K562 (cell line): ENCODE measurements around the gene ZNF655. TPM values are rescaled to one million over a fixed set of nuclear protein-coding genes. Genes with fewer than 3 reads are reported as not detected.

ENCODE experiments used
- ATAC-seq: fragments of 200-7000 bp; cut with Tn5 transposase; 3 replicates; pipeline ENCODE4 v1.9.1; 2020; ENCODE audit warnings: moderate library complexity
- BruUV-seq: library from RNA; stranded (reverse); fragments of 400-500 nt; replicated peaks from 2 replicates; lab custom pipeline; 2021; lab: Mats Ljungman, UMichigan
- CTCF ChIA-PET: fragments of 300-600 bp; formaldehyde crosslinking; extraction: SDS; loops from one replicate; lab custom pipeline; 2021; ENCODE audit warnings: low intra/inter-chr PET ratio; lab: Yijun Ruan, JAX
- POLR2A ChIA-PET: fragments of 300-600, 350-650 bp; sonication (Branson Sonifier 250); formaldehyde crosslinking; extraction: SDS; loops from one replicate; lab custom pipeline; 2021; ENCODE audit warnings: antibody characterized with exemption, inconsistent platforms; lab: Yijun Ruan, JAX
- DNase-seq, 4 experiments: peaks; one replicate each; pipeline versions ENCODE4 v3.0.0 to v3.0.0-alpha.2; 2011 to 2018; ENCODE audit warnings: low spot score in 3 of 4, mixed read lengths in 3 of 4; ENCODE audit errors: extremely low read depth in 1 of 4
- FAIRE-seq: peaks from 2 replicates; lab custom pipeline; 2011; peaks lifted over from hg19 to GRCh38; lab: Jason Lieb, UNC
- H2AFZ ChIP-seq: 2 replicates; pipeline ENCODE4 v1.6.0; 2011; ENCODE audit warnings: low read depth, low read length, control low read depth, inconsistent platforms
- H3K27ac ChIP-seq: fragments of 200-600 bp; 3 replicates; pipeline ENCODE4 v1.8.0; 2011; ENCODE audit warnings: low read depth, mild to moderate bottlenecking, control low read depth, inconsistent platforms, low read length, moderate library complexity, mixed read lengths; ENCODE audit errors: extremely low read depth
- H3K27me3 ChIP-seq, 2 experiments: fragments of 300-600 bp in 1 of 2; 2 replicates in 1 of 2; 3 replicates in 1 of 2; pipeline versions ENCODE4 v1.6.0 to v1.8.0; 2011; ENCODE audit warnings: inconsistent platforms in 2 of 2, low read length in 2 of 2, mild to moderate bottlenecking in 1 of 2, mixed read lengths in 1 of 2, moderate library complexity in 1 of 2; ENCODE audit not compliant: control insufficient read depth in 2 of 2, insufficient read depth in 2 of 2
- H3K36me3 ChIP-seq: fragments of 300-600 bp; 3 replicates; pipeline ENCODE4 v1.8.0; 2011; ENCODE audit warnings: mild to moderate bottlenecking, low read length, inconsistent platforms; ENCODE audit not compliant: control insufficient read depth, insufficient read depth
- H3K4me1 ChIP-seq, 2 experiments: fragments of 200-600 bp in 1 of 2; replicated peaks in 1 of 2; 2 replicates in 1 of 2; 3 replicates in 1 of 2; pipeline versions ENCODE4 v1.5.1 to v1.8.0; 2011; ENCODE audit warnings: inconsistent platforms in 2 of 2, low read length in 2 of 2, mild to moderate bottlenecking in 1 of 2, mixed read lengths in 1 of 2, moderate library complexity in 1 of 2; ENCODE audit not compliant: control insufficient read depth in 2 of 2, insufficient read depth in 2 of 2
- H3K4me2 ChIP-seq: 2 replicates; pipeline ENCODE4 v1.6.1; 2011; ENCODE audit warnings: low read length, control low read depth, inconsistent platforms, mixed read lengths; ENCODE audit not compliant: insufficient read depth
- H3K4me3 ChIP-seq: fragments of 200-600 bp; sonication (generic), shearing (Covaris generic); 2 replicates; pipeline ENCODE4 v1.5.1; 2016; ENCODE audit warnings: control low read depth, inconsistent platforms
- H3K79me2 ChIP-seq: fragments of 200-600 bp; 3 replicates; pipeline ENCODE4 v1.8.0; 2011; ENCODE audit warnings: low read length, inconsistent platforms; ENCODE audit not compliant: control insufficient read depth, insufficient read depth
- H3K9ac ChIP-seq, 2 experiments: 2 replicates each; pipeline versions ENCODE4 v1.6.0 to v1.6.1; 2011; ENCODE audit warnings: low read depth in 2 of 2, low read length in 2 of 2, control low read depth in 1 of 2, inconsistent platforms in 1 of 2, mild to moderate bottlenecking in 1 of 2, mixed read lengths in 1 of 2; ENCODE audit not compliant: insufficient read depth in 1 of 2
- H3K9me1 ChIP-seq: one replicate; pipeline ENCODE4 v1.6.0; 2011; ENCODE audit warnings: inconsistent platforms, mild to moderate bottlenecking, low read length, moderate library complexity; ENCODE audit not compliant: control insufficient read depth, insufficient read depth
- H3K9me3 ChIP-seq: replicated peaks from 2 replicates; pipeline ENCODE4 v1.5.1; 2011; ENCODE audit warnings: low read depth, low read length, inconsistent platforms; ENCODE audit not compliant: control insufficient read depth, insufficient read depth
- H4K20me1 ChIP-seq: replicated peaks from 2 replicates; pipeline ENCODE4 v1.6.1; 2011; ENCODE audit warnings: low read length, inconsistent platforms, mixed read lengths; ENCODE audit not compliant: control insufficient read depth, insufficient read depth
- NFIC ChIP-seq: fragments of 450-650 bp; IDR thresholded peaks from 2 replicates; pipeline ENCODE4 v1.6.1; 2017; ENCODE audit warnings: mild to moderate bottlenecking, inconsistent platforms
- SIN3A ChIP-seq, 2 experiments: fragments of 150-350 bp in 1 of 2; IDR thresholded peaks; 2 replicates each; pipeline ENCODE4 v1.6.1; 2011 to 2016; ENCODE audit warnings: borderline replicate concordance in 2 of 2, low read depth in 2 of 2, low read length in 2 of 2, mild to moderate bottlenecking in 2 of 2, moderate library complexity in 2 of 2; ENCODE audit not compliant: control insufficient read depth in 1 of 2
- WGBS: fragments of 100-300 bp; shearing (Covaris generic); methylation state at CpG from one replicate; pipeline ENCODE4 v1.1.6; 2016; ENCODE audit warnings: low coverage, mixed read lengths; ENCODE audit not compliant: insufficient coverage; ENCODE audit errors: missing lambda C conversion rate; 5-methylcytosine and 5-hydroxymethylcytosine counted together
- in situ Hi-C: fragments of 300-500 bp; cut with MboI; formaldehyde crosslinking; loops from 4 replicates; pipeline ENCODE4 v1.15.0; 2018; ENCODE audit warnings: inconsistent platforms, mixed read lengths
- intact Hi-C: fragments of 100-400 bp; cut with micrococcal nuclease; formaldehyde crosslinking; loops from 2 replicates; pipeline ENCODE4 v1.14.2; 2022
- polyA plus RNA-seq, 8 experiments: library from polyadenylated mRNA; depleted of rRNA in 4 of 8; stranded (reverse) in 5 of 8; unstranded in 3 of 8; fragments of >200 nt; fragmentation: Nextera tagmentation in 2 of 8; fragmentation: Illumina TruSeq in 1 of 8; extraction: Ambion mirVana in 2 of 8; extraction: Trizol in 1 of 8; gene quantifications; 2 replicates each; pipeline versions ENCODE4 v1.2.1 to v1.2.3, GENCODE V29; 2011 to 2014; ENCODE audit warnings: inconsistent platforms in 1 of 8, missing spikeins in 1 of 8
- total RNA-seq, 7 experiments: library from RNA; depleted of rRNA in 6 of 7; stranded (reverse); fragments of >200 nt in 6 of 7; fragmentation: Illumina TruSeq in 2 of 7; extraction: Trizol in 2 of 7; gene quantifications; 2 replicates each; pipeline versions ENCODE4 v1.2.1 to v1.2.3, GENCODE V29; 2011 to 2021; ENCODE audit warnings: low replicate concordance in 1 of 7
- TF ChIP-seq, protein P1 (sequence below), 2 experiments: fragments of 450-650 bp; IDR thresholded peaks; 2 replicates each; pipeline ENCODE4 v1.6.1; 2018; ENCODE audit warnings: mild to moderate bottlenecking in 2 of 2, low read depth in 1 of 2; ENCODE audit not compliant: partially characterized antibody in 2 of 2
- TF ChIP-seq, protein P2 (sequence below): sonication (generic); formaldehyde crosslinking; IDR thresholded peaks from 2 replicates; pipeline ENCODE4 v1.8.0; 2022; ENCODE audit warnings: missing genetic modification reagents, mild to moderate bottlenecking, borderline replicate concordance
- TF ChIP-seq, protein P3 (sequence below): sonication (generic); formaldehyde crosslinking; IDR thresholded peaks from 2 replicates; pipeline ENCODE4 v1.8.0; 2023; ENCODE audit warnings: missing genetic modification reagents, mild to moderate bottlenecking, borderline replicate concordance

ZNF655 gene
- total and polyA plus RNA-seq, 9 of the 15 experiments (the other 6 are each of a cell fraction or from before 2014, with no cell fraction given) = 25.7 to 130 (median 95.2) TPM

DNA sequence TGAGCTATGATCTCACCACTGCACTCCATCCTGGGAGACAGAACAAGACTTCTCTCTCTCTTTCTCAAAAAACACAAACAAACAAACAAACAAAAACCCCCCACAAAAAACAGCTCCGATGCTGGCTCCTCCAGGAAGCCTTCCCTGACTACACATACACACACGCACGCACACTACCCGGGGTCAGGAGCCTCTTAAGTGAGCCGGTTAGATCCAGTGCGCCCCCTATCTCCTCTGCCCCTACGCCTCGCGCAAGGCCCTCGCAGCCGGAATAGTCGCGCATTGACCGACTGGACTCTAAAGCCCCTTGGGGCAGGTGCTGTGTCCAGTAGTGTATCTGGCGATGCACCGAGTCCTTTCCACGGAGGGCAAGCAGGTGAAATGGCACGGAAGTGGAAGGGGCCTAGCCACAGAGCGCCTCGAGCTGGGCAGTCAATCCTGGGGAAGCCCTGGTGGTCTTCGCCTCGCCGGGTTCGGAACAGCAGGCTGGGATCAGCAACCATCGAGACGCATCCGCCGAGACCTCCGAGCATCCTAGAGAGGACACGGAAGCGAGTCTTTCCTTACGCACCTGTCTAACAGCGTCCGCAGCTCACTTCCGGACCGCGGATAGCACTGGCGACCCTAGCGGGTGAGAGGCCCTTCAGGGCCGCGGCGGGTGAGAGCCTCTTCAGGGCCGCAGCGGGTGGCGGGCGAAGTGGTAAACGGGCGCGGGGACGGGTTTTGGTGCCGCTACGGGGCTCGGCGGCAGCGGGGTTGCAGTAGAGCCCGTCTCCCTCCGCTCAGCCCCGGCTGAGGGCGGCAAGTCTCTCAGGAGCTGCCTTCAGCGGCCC is 58.1 kb downstream of the ZNF655 start, which contains the start of gene ZSCAN25 (continued):
- TF ChIP-seq SIN3A (IDR thresholded peaks at IDR 0.05; ENCODE audit: borderline replicate concordance in 2 of 2, control insufficient read depth in 1 of 2, low read depth in 2 of 2, low read length in 2 of 2) = peak; percentile 71 to 93; a peak in 3 of 4 replicates
- TF ChIP-seq, all 486 proteins: peak for 253

DNA sequence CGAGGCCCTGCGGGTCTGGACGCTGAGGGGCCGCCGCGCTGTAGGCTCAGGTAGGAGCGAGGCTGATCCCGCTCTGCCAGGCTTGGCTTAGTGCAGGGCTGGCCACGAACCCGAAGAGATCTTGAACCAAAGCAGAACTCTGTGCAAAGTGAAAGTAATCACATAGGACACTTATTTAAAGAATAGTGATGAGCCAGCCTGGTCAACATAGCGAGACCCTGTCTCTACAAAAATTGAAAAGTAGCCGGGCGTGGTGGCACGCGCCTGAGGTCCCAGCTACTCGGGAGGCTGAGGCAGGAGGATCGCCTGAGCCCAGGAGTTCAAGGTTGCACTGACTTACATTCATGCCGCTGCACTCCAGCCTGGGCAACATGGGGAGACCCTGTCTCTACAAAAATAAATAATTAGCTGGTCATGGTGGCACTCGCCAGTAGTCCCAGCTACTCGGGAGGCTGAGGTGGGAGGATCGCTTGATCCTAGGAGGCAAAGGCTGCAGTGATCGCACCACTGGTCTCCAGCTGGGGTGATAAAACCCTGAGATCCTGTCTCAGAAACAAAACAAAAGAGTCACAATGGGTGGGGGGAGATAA is 58.8 kb downstream of the ZNF655 start:
- intact Hi-C loops = loop anchor here (2.0 kb wide), 2 partner anchors 58 to 110 kb away; partner anchors contain the start of gene ZNF655
- H3K4me2 ChIP-seq = peak overlapping the region; percentile 98
- in situ Hi-C loops = no loop called here
- TSS peak; percentile 55 for BruUV-seq
- H3K9me3 ChIP-seq = peaks cover 3% of the 10 kb centered on the region; the same call in 1 of the 2 replicates
- ChIA-PET CTCF (interaction anchor here (0.6 kb wide), 1 partner anchor 374 kb away, joined by 3 read pairs; no protein-coding TSS in a partner anchor), POLR2A (interaction anchor here (0.6 to 3.5 kb wide), 10 partner anchors 8 to 624 kb away, joined by 3 to 29 read pairs (median 4); partner anchors contain the start of genes TRIM4, ZKSCAN5 and ZNF655)
- H3K4me1 ChIP-seq = peaks cover 9 to 20% of the 10 kb centered on the region in 2 experiments; a peak in 4 of 5 replicates
- H3K4me3 ChIP-seq = peak overlapping the region; percentile 84
- FAIRE-seq (no peak), DNase-seq (peak in 1 of 4 experiments; percentile 27), ATAC-seq (peak; percentile 78)
- H4K20me1 ChIP-seq = peaks cover 5% of the 10 kb centered on the region; the same call in 1 of the 2 replicates
- H3K27ac ChIP-seq = peak overlapping the region; percentile 85
- H3K9me1 ChIP-seq = no peaks in the 10 kb centered on the region
- peaks cover 43% of the 10 kb centered on the region for H3K36me3 ChIP-seq
- H3K27me3 ChIP-seq = no peaks in the 10 kb centered on the region
- H3K79me2 ChIP-seq = peaks cover 16% of the 10 kb centered on the region
- WGBS = under 1% methylated on average over 22 of the region's 22 CpGs
- peak overlapping the region; percentile 91 to 100 for H3K9ac ChIP-seq
- peak overlapping the region; percentile 100 for H2AFZ ChIP-seq
- TF ChIP-seq, protein P1, sequence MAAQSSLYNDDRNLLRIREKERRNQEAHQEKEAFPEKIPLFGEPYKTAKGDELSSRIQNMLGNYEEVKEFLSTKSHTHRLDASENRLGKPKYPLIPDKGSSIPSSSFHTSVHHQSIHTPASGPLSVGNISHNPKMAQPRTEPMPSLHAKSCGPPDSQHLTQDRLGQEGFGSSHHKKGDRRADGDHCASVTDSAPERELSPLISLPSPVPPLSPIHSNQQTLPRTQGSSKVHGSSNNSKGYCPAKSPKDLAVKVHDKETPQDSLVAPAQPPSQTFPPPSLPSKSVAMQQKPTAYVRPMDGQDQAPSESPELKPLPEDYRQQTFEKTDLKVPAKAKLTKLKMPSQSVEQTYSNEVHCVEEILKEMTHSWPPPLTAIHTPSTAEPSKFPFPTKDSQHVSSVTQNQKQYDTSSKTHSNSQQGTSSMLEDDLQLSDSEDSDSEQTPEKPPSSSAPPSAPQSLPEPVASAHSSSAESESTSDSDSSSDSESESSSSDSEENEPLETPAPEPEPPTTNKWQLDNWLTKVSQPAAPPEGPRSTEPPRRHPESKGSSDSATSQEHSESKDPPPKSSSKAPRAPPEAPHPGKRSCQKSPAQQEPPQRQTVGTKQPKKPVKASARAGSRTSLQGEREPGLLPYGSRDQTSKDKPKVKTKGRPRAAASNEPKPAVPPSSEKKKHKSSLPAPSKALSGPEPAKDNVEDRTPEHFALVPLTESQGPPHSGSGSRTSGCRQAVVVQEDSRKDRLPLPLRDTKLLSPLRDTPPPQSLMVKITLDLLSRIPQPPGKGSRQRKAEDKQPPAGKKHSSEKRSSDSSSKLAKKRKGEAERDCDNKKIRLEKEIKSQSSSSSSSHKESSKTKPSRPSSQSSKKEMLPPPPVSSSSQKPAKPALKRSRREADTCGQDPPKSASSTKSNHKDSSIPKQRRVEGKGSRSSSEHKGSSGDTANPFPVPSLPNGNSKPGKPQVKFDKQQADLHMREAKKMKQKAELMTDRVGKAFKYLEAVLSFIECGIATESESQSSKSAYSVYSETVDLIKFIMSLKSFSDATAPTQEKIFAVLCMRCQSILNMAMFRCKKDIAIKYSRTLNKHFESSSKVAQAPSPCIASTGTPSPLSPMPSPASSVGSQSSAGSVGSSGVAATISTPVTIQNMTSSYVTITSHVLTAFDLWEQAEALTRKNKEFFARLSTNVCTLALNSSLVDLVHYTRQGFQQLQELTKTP (IDR thresholded peaks at IDR 0.05; ENCODE audit: low read depth in 1 of 2, partially characterized antibody in 2 of 2) = no peak
- TF ChIP-seq, protein P2, sequence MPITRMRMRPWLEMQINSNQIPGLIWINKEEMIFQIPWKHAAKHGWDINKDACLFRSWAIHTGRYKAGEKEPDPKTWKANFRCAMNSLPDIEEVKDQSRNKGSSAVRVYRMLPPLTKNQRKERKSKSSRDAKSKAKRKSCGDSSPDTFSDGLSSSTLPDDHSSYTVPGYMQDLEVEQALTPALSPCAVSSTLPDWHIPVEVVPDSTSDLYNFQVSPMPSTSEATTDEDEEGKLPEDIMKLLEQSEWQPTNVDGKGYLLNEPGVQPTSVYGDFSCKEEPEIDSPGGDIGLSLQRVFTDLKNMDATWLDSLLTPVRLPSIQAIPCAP (CRISPR knock-in tag) = 0 out of 2 replicates have a peak, but pooled peaks have one; percentile 44
- no peak for TF ChIP-seq NFIC
- TF ChIP-seq, protein P3, sequence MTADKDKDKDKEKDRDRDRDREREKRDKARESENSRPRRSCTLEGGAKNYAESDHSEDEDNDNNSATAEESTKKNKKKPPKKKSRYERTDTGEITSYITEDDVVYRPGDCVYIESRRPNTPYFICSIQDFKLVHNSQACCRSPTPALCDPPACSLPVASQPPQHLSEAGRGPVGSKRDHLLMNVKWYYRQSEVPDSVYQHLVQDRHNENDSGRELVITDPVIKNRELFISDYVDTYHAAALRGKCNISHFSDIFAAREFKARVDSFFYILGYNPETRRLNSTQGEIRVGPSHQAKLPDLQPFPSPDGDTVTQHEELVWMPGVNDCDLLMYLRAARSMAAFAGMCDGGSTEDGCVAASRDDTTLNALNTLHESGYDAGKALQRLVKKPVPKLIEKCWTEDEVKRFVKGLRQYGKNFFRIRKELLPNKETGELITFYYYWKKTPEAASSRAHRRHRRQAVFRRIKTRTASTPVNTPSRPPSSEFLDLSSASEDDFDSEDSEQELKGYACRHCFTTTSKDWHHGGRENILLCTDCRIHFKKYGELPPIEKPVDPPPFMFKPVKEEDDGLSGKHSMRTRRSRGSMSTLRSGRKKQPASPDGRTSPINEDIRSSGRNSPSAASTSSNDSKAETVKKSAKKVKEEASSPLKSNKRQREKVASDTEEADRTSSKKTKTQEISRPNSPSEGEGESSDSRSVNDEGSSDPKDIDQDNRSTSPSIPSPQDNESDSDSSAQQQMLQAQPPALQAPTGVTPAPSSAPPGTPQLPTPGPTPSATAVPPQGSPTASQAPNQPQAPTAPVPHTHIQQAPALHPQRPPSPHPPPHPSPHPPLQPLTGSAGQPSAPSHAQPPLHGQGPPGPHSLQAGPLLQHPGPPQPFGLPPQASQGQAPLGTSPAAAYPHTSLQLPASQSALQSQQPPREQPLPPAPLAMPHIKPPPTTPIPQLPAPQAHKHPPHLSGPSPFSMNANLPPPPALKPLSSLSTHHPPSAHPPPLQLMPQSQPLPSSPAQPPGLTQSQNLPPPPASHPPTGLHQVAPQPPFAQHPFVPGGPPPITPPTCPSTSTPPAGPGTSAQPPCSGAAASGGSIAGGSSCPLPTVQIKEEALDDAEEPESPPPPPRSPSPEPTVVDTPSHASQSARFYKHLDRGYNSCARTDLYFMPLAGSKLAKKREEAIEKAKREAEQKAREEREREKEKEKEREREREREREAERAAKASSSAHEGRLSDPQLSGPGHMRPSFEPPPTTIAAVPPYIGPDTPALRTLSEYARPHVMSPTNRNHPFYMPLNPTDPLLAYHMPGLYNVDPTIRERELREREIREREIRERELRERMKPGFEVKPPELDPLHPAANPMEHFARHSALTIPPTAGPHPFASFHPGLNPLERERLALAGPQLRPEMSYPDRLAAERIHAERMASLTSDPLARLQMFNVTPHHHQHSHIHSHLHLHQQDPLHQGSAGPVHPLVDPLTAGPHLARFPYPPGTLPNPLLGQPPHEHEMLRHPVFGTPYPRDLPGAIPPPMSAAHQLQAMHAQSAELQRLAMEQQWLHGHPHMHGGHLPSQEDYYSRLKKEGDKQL (CRISPR knock-in tag) = peak; percentile 6; the same call in 1 of the 2 replicates
